GM12878 (cell line): ENCODE measurements around the gene RNF168. TPM values are rescaled to one million over a fixed set of nuclear protein-coding genes. Genes with fewer than 3 reads are reported as not detected.
A peak's percentile ranks its signal among the peaks of the same experiment; 100 is the strongest.
"Not testable (repeated sequence)": the region's sequence is repeated elsewhere in the genome, so short reads cannot be mapped to it uniquely, and the experiment has no call there.

Source experiments
- ATAC-seq: fragments of 200-7000 bp; cut with Tn5 transposase; 3 replicates; pipeline ENCODE4 v1.9.1; 2020; ENCODE audit warnings: mild to moderate bottlenecking, moderate library complexity
- BruUV-seq: library from RNA; stranded (reverse); fragments of 400-500 nt; replicated peaks from 2 replicates; lab custom pipeline; 2021; lab: Mats Ljungman, UMichigan
- CTCF ChIA-PET: fragments of 300-600 bp; sonication (Branson Sonifier 250); formaldehyde crosslinking; extraction: SDS; loops from one replicate; lab custom pipeline; 2021; ENCODE audit warnings: inconsistent platforms; lab: Yijun Ruan, JAX
- POLR2A ChIA-PET: fragments of 350-600 bp; formaldehyde crosslinking; extraction: SDS; loops from one replicate; lab custom pipeline; 2021; ENCODE audit warnings: inconsistent platforms; lab: Charles Lee
- RAD21 ChIA-PET: fragments of 300-600 bp; sonication (Branson Sonifier 250); formaldehyde crosslinking; loops from one replicate; lab custom pipeline; 2023; ENCODE audit warnings: antibody characterized with exemption; ENCODE audit not compliant: unreplicated experiment; lab: Charles Lee
- SMC1A ChIA-PET: fragments of 300-600 bp; sonication (Branson Sonifier 250); formaldehyde crosslinking; loops from one replicate; lab custom pipeline; 2023; ENCODE audit not compliant: unreplicated experiment, uncharacterized antibody; lab: Charles Lee
- DNase-seq: peaks from one replicate; pipeline ENCODE4 v3.0.0-alpha.2; 2011; ENCODE audit warnings: low read depth, low spot score
- FAIRE-seq: peaks from 3 replicates; lab custom pipeline; 2011; peaks lifted over from hg19 to GRCh38; lab: Jason Lieb, UNC
- H2AFZ ChIP-seq: 2 replicates; pipeline ENCODE4 v1.6.0; 2011; ENCODE audit warnings: low read depth, low read length, control low read depth; ENCODE audit not compliant: control insufficient read depth
- H3K27ac ChIP-seq: 2 replicates; pipeline ENCODE4 v1.5.1; 2011; ENCODE audit warnings: control low read depth; ENCODE audit not compliant: control insufficient read depth, insufficient read depth
- H3K27me3 ChIP-seq, 2 experiments: replicated peaks in 1 of 2; 2 replicates each; pipeline versions ENCODE4 v1.6.0 to v1.6.1; 2011; ENCODE audit warnings: low read length in 1 of 2; ENCODE audit not compliant: control insufficient read depth in 2 of 2, insufficient read depth in 2 of 2
- H3K36me3 ChIP-seq, 2 experiments: 2 replicates each; pipeline ENCODE4 v1.5.1; 2011; ENCODE audit warnings: low read length in 1 of 2; ENCODE audit not compliant: control insufficient read depth in 2 of 2, insufficient read depth in 2 of 2
- H3K4me1 ChIP-seq: 2 replicates; pipeline ENCODE4 v1.6.1; 2011; ENCODE audit warnings: mild to moderate bottlenecking, low read length, moderate library complexity, mixed read lengths; ENCODE audit not compliant: control insufficient read depth, insufficient read depth
- H3K4me2 ChIP-seq: 2 replicates; pipeline ENCODE4 v1.6.0; 2011; ENCODE audit warnings: control low read depth; ENCODE audit not compliant: control insufficient read depth, insufficient read depth
- H3K4me3 ChIP-seq: fragments of 200-600 bp; sonication (generic); 2 replicates; pipeline ENCODE4 v1.5.1; 2016
- H3K79me2 ChIP-seq: 2 replicates; pipeline ENCODE4 v1.6.0; 2011; ENCODE audit warnings: low read length; ENCODE audit not compliant: control insufficient read depth, insufficient read depth
- H3K9ac ChIP-seq: 2 replicates; pipeline ENCODE4 v1.8.0; 2011; ENCODE audit warnings: low read length, control low read depth, mixed read lengths; ENCODE audit not compliant: control insufficient read depth, insufficient read depth
- H3K9me3 ChIP-seq: replicated peaks from 3 replicates; pipeline ENCODE4 v1.5.1; 2011; ENCODE audit warnings: mild to moderate bottlenecking, low read length; ENCODE audit not compliant: control insufficient read depth, insufficient read depth
- H4K20me1 ChIP-seq: 2 replicates; pipeline ENCODE4 v1.6.0; 2011; ENCODE audit not compliant: control insufficient read depth, insufficient read depth
- ASH2L ChIP-seq: fragments of 300-600, 200-600 bp; sonication (generic); IDR thresholded peaks from 2 replicates; pipeline ENCODE4 v1.6.1; 2017; ENCODE audit warnings: low read depth, mild to moderate bottlenecking, borderline replicate concordance
- ATF7 ChIP-seq: fragments of 450-650 bp; IDR thresholded peaks from 2 replicates; pipeline ENCODE4 v1.6.1; 2016; ENCODE audit warnings: low read depth, mild to moderate bottlenecking
- CBX5 ChIP-seq: sonication (generic); IDR thresholded peaks from 2 replicates; pipeline ENCODE4 v1.6.1; 2016; ENCODE audit warnings: low read depth, moderate library complexity, mild to moderate bottlenecking, inconsistent platforms
- DPF2 ChIP-seq: fragments of 450-650 bp; IDR thresholded peaks from 2 replicates; pipeline ENCODE4 v1.6.1; 2017; ENCODE audit warnings: mild to moderate bottlenecking
- FOS ChIP-seq: IDR thresholded peaks from 3 replicates; pipeline ENCODE4 v1.6.1; 2011; ENCODE audit warnings: borderline replicate concordance; ENCODE audit not compliant: insufficient read length; ENCODE audit errors: extremely low read depth
- IRF4 ChIP-seq: IDR thresholded peaks from 2 replicates; pipeline ENCODE4 v1.6.1; 2011; ENCODE audit warnings: low read depth, low read length
- SMARCA5 ChIP-seq: fragments of 450-650 bp; IDR thresholded peaks from 2 replicates; pipeline ENCODE4 v1.6.1; 2017; ENCODE audit warnings: mild to moderate bottlenecking
- ZZZ3 ChIP-seq: IDR thresholded peaks from 2 replicates; pipeline ENCODE4 v1.6.1; 2011; ENCODE audit warnings: low read depth; ENCODE audit not compliant: control insufficient read depth, insufficient read length
- WGBS: methylation state at CpG from one replicate; pipeline ENCODE4 v1.1.6; 2016; ENCODE audit warnings: low lambda C conversion rate; ENCODE audit not compliant: insufficient replicate concordance, insufficient coverage; ENCODE audit errors: missing lambda C conversion rate; 5-methylcytosine and 5-hydroxymethylcytosine counted together
- in situ Hi-C: fragments of 300-500 bp; cut with MboI; formaldehyde crosslinking; loops from 9 replicates; pipeline ENCODE4 v1.14.3; 2018; ENCODE audit warnings: mixed read lengths
- intact Hi-C: fragments of 100-400 bp; cut with micrococcal nuclease; formaldehyde crosslinking; loops from one replicate; pipeline ENCODE4 v1.14.2; 2022; ENCODE audit not compliant: unreplicated experiment
- polyA plus RNA-seq, 11 experiments: library from polyadenylated mRNA; depleted of rRNA in 4 of 11; unstranded in 6 of 11; stranded (reverse) in 5 of 11; fragments of >200 nt; fragmentation: Nextera tagmentation in 4 of 11; fragmentation: Illumina TruSeq in 1 of 11; extraction: Ambion mirVana in 4 of 11; extraction: Trizol in 1 of 11; gene quantifications; 1 replicate in 1 of 11; 2 replicates in 10 of 11; pipeline versions ENCODE4 v1.2.1 to v1.2.3, GENCODE V29; 2011 to 2016; ENCODE audit warnings: inconsistent platforms in 2 of 11, missing spikeins in 2 of 11, low read depth in 1 of 11
- total RNA-seq, 4 experiments: library from RNA; depleted of rRNA in 3 of 4; stranded (reverse); fragments of >200 nt in 3 of 4; fragmentation: Illumina TruSeq in 1 of 4; extraction: Trizol in 1 of 4; gene quantifications; 2 replicates each; pipeline versions ENCODE4 v1.2.1 to v1.2.3, GENCODE V29; 2013 to 2021
- TF ChIP-seq, protein P1 (sequence below): fragments of 450-650 bp; IDR thresholded peaks from 2 replicates; pipeline ENCODE4 v1.6.1; 2018; ENCODE audit warnings: borderline replicate concordance, mild to moderate bottlenecking; ENCODE audit not compliant: partially characterized antibody
- TF ChIP-seq, protein P2 (sequence below), 3 experiments: IDR thresholded peaks in 2 of 3; conservative IDR thresholded peaks in 1 of 3; 2 replicates each; pipeline ENCODE4 v1.5.1; 2011; ENCODE audit warnings: low read depth in 3 of 3, low read length in 3 of 3, mild to moderate bottlenecking in 3 of 3, control low read depth in 2 of 3, moderate library complexity in 2 of 3, inconsistent platforms in 1 of 3, mixed read lengths in 1 of 3; ENCODE audit not compliant: control insufficient read depth in 2 of 3, insufficient read depth in 1 of 3; ENCODE audit errors: extremely low read depth in 1 of 3

The RNF168 gene
- total and polyA plus RNA-seq, 10 of the 15 experiments (the other 5 are each of a cell fraction or from before 2014, with no cell fraction given), result 12.7 to 47.5 (median 24.8) TPM

DNA sequence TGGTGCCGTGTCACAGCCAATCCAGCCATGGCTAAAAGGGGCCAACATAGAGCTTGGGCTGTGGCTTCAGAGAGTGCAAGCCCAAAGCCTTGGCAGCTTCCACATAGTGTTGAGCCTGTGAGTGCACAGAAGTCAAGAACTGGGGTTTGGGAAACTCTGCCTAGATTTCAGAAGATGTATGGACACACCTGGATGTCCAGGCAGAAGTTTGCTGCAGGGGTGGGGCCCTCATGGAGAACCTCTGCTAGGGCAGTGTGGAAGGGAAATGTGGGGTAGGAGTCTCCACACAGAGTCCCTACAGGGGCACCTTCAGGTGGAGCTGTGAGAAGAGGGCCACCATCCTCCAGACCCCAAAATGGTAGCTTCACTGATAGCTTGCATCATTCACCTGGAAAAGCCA lies 45.7 kb upstream of the RNF168 start:
- H4K20me1 ChIP-seq, H3K4me3 ChIP-seq, POLR2A ChIA-PET, H2AFZ ChIP-seq, CTCF ChIA-PET, H3K27me3 ChIP-seq, H3K4me1 ChIP-seq, BruUV-seq, ATAC-seq, FAIRE-seq, H3K36me3 ChIP-seq, H3K9me3 ChIP-seq, RAD21 ChIA-PET, H3K79me2 ChIP-seq, in situ Hi-C loops, H3K27ac ChIP-seq, H3K9ac ChIP-seq, DNase-seq, H3K4me2 ChIP-seq, intact Hi-C loops: not testable (repeated sequence)
- SMC1A ChIA-PET, result interaction anchor here (0.6 kb wide), 1 partner anchor 36 kb away, joined by 3 read pairs; no protein-coding TSS in a partner anchor
- WGBS, result 93% methylated on average over 1 of the region's 1 CpG
- 0 out of 2 replicates have a peak, but pooled peaks have one; percentile 38 for TF ChIP-seq CBX5

DNA sequence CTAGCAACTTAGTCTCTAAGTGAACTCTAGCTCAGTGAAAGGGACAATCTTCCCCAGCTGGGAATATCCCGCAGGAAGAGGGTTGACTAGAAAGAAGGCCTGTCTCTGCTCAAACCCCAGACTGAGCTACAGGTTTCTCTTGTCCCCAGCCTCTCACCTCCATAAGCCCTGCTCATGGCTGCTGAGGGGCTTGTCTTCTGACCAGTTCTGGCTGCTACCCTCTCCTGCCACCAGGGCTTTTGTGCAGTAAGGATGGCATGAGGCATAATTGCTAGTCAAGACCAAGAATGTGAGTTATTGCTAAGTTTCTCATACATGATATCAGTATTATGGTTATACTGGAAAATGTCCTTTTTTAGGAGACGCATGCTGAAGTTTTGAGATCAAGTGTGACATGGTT lies 43.5 kb upstream of the RNF168 start:
- intact Hi-C loops, result no loop called here
- in situ Hi-C loops, result no loop called here
- ChIA-PET POLR2A (interaction anchor here (0.7 kb wide), 1 partner anchor 130 kb away, joined by 3 read pairs; no protein-coding TSS in a partner anchor), SMC1A (no interaction called here), CTCF (interaction anchor here (1.4 kb wide), 1 partner anchor 11 kb away, joined by 3 read pairs; no protein-coding TSS in a partner anchor), RAD21 (no interaction called here)
- DNase-seq, result no peak
- TF ChIP-seq ASH2L (no peak), FOS (no peak), IRF4 (no peak), ATF7 (no peak), ZZZ3 (no peak), SMARCA5 (no peak), DPF2 (no peak)
- TF ChIP-seq, protein P1, sequence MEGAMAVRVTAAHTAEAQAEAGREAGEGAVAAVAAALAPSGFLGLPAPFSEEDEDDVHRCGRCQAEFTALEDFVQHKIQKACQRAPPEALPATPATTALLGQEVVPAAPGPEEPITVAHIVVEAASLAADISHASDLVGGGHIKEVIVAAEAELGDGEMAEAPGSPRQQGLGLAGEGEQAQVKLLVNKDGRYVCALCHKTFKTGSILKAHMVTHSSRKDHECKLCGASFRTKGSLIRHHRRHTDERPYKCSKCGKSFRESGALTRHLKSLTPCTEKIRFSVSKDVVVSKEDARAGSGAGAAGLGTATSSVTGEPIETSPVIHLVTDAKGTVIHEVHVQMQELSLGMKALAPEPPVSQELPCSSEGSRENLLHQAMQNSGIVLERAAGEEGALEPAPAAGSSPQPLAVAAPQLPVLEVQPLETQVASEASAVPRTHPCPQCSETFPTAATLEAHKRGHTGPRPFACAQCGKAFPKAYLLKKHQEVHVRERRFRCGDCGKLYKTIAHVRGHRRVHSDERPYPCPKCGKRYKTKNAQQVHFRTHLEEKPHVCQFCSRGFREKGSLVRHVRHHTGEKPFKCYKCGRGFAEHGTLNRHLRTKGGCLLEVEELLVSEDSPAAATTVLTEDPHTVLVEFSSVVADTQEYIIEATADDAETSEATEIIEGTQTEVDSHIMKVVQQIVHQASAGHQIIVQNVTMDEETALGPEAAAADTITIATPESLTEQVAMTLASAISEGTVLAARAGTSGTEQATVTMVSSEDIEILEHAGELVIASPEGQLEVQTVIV, result no peak
- TF ChIP-seq, protein P2, sequence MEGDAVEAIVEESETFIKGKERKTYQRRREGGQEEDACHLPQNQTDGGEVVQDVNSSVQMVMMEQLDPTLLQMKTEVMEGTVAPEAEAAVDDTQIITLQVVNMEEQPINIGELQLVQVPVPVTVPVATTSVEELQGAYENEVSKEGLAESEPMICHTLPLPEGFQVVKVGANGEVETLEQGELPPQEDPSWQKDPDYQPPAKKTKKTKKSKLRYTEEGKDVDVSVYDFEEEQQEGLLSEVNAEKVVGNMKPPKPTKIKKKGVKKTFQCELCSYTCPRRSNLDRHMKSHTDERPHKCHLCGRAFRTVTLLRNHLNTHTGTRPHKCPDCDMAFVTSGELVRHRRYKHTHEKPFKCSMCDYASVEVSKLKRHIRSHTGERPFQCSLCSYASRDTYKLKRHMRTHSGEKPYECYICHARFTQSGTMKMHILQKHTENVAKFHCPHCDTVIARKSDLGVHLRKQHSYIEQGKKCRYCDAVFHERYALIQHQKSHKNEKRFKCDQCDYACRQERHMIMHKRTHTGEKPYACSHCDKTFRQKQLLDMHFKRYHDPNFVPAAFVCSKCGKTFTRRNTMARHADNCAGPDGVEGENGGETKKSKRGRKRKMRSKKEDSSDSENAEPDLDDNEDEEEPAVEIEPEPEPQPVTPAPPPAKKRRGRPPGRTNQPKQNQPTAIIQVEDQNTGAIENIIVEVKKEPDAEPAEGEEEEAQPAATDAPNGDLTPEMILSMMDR (IDR thresholded peaks at IDR 0.05 in 2 of 3, conservative IDR thresholded peaks at IDR 0.05 in 1 of 3; ENCODE audit: control insufficient read depth in 2 of 3, extremely low read depth in 1 of 3, insufficient read depth in 1 of 3, low read depth in 3 of 3, low read length in 3 of 3), result no peak
- peak; percentile 35; the same call in 1 of the 3 replicates for ATAC-seq
- FAIRE-seq, result no peak
- Histone ChIP-seq H3K4me1 (no peaks in the 10 kb centered on the region), H3K4me3 (no peak overlapping the region), H2AFZ (no peak overlapping the region), H3K79me2 (no peaks in the 10 kb centered on the region), H3K36me3 (no peaks in the 10 kb centered on the region), H3K9me3 (peaks cover 5% of the 10 kb centered on the region; the same call in 2 of the 3 replicates), H4K20me1 (no peaks in the 10 kb centered on the region), H3K27ac (no peak overlapping the region), H3K9ac (no peak overlapping the region), H3K4me2 (no peak overlapping the region), H3K27me3 (no peaks in the 10 kb centered on the region)
- BruUV-seq, result no TSS peak
- 91% methylated on average over 2 of the region's 2 CpGs for WGBS
